ENCODE data around the gene MICA. TPM values are rescaled to one million over a fixed set of nuclear protein-coding genes. Genes with fewer than 3 reads are reported as not detected.
A peak's percentile ranks its signal among the peaks of the same experiment; 100 is the strongest.

Gene MICA
- total and polyA plus RNA-seq, 7 donors = 13.2 to 46.5 (median 24.0) TPM

- no peaks in the 10 kb centered on the region for H3K9me3 ChIP-seq
- TF ChIP-seq POLR2AphosphoS5 (IDR thresholded peaks at IDR 0.05) (peak; percentile 62 to 83 (median 76)), CTCF (IDR thresholded peaks at IDR 0.05) (peak; percentile 78 to 97 (median 93)), POLR2A (IDR thresholded peaks at IDR 0.05) (peak; percentile 57 to 58), EP300 (IDR thresholded peaks at IDR 0.05) (no peak)
- DNase-seq = peak; percentile 97
- H3K27ac ChIP-seq = peak overlapping the region; percentile 97 to 100 (median 98)
- 0% methylated on average over 57 of the region's 57 CpGs for WGBS, 2 donors
- peak overlapping the region; percentile 67 to 84 (median 74) for H3K4me3 ChIP-seq
- H3K36me3 ChIP-seq = no peaks in the 10 kb centered on the region
- H3K4me1 ChIP-seq = peaks cover 0 to 58% (median 44%) of the 10 kb centered on the region in 4 donors
- H3K27me3 ChIP-seq = no peaks in the 10 kb centered on the region
- intact Hi-C loops (cut with DNase I) = loop anchor here (5.0 kb wide), 1 partner anchor 147 kb away; the partner anchor contains the start of genes ATP6V1G2 and NFKBIL1
Observed at GRCh38 chr6:31399589-31400466, 3.6 kb upstream of the MICA start.

GRCh38 chr6:31400467-31401289 lies 2.7 kb upstream of the MICA start:
- Histone ChIP-seq H3K4me1 (peaks cover 0 to 62% (median 47%) of the 10 kb centered on the region in 4 donors), H3K9me3 (no peaks in the 10 kb centered on the region), H3K36me3 (no peaks in the 10 kb centered on the region), H3K4me3 (peak overlapping the region; percentile 67 to 84 (median 74)), H3K27ac (peak overlapping the region; percentile 97 to 100 (median 98)), H3K27me3 (no peaks in the 10 kb centered on the region)
- 1 to 3% methylated on average over 30 of the region's 30 CpGs for WGBS, 2 donors
- TF ChIP-seq POLR2AphosphoS5 (IDR thresholded peaks at IDR 0.05) = peak; percentile 47 to 85 (median 72)
- no peak for TF ChIP-seq EP300 (IDR thresholded peaks at IDR 0.05)
- peak; percentile 23 to 36 for TF ChIP-seq POLR2A (IDR thresholded peaks at IDR 0.05)
- no peak for TF ChIP-seq CTCF (IDR thresholded peaks at IDR 0.05)
- intact Hi-C loops (cut with DNase I) = loop anchor here (5.0 kb wide), 1 partner anchor 147 kb away; the partner anchor contains the start of genes ATP6V1G2 and NFKBIL1
- peak; percentile 91 for DNase-seq

- Histone ChIP-seq H3K4me1 (peaks cover 0 to 67% (median 53%) of the 10 kb centered on the region in 4 donors), H3K4me3 (peak overlapping the region; percentile 67 to 84 (median 74)), H3K27me3 (no peaks in the 10 kb centered on the region), H3K9me3 (no peaks in the 10 kb centered on the region), H3K36me3 (no peaks in the 10 kb centered on the region), H3K27ac (peak overlapping the region; percentile 97 to 100 (median 98))
- intact Hi-C loops (cut with DNase I) = loop anchor here (5.0 kb wide), 1 partner anchor 146 kb away; the partner anchor contains the start of genes ATP6V1G2 and NFKBIL1
- 23 to 34% methylated on average over 4 of the region's 4 CpGs for WGBS, 2 donors
- peak; percentile 82 for DNase-seq
- TF ChIP-seq EP300 (IDR thresholded peaks at IDR 0.05) (peak in 1 of 4 donors; percentile 13), POLR2A (IDR thresholded peaks at IDR 0.05) (peak in 1 of 2 donors; percentile 59), CTCF (IDR thresholded peaks at IDR 0.05) (no peak), POLR2AphosphoS5 (IDR thresholded peaks at IDR 0.05) (peak; percentile 44 to 84 (median 78))
Observed at GRCh38 chr6:31401403-31401802, 2.0 kb upstream of the MICA start.
